ENCODE measurements around the gene PTGER3.

- TF ChIP-seq MAX (IDR thresholded peaks at IDR 0.05) (no peak), EP300 (IDR thresholded peaks at IDR 0.05; ENCODE audit: borderline replicate concordance) (no peak), CREB1 (IDR thresholded peaks at IDR 0.05; ENCODE audit: low read depth) (no peak), TAF1 (IDR thresholded peaks at IDR 0.05; ENCODE audit: low read depth) (no peak), TCF12 (IDR thresholded peaks at IDR 0.05; ENCODE audit: low read depth) (no peak), CEBPB (IDR thresholded peaks at IDR 0.05) (no peak)
Observed at GRCh38 chr1:71049951-71050598, 2.5 kb upstream of the PTGER3 start.

All from Ishikawa (cell line).